Effector CD4-positive, alpha-beta T cell (primary cell): ENCODE data around the gene DOLPP1.
"Not testable (repeated sequence)": the region's sequence is repeated elsewhere in the genome, so short reads cannot be mapped to it uniquely, and the experiment has no call there.

Experiments used
- DNase-seq: peaks from one replicate; pipeline ENCODE4 v3.0.0-alpha.2; 2020
- total RNA-seq: gene quantifications from one replicate; lab custom pipeline; 2026; lab: John Stamatoyannopoulos, UW

Gene DOLPP1, protein sequence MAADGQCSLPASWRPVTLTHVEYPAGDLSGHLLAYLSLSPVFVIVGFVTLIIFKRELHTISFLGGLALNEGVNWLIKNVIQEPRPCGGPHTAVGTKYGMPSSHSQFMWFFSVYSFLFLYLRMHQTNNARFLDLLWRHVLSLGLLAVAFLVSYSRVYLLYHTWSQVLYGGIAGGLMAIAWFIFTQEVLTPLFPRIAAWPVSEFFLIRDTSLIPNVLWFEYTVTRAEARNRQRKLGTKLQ
- total RNA-seq, result 5.6 reads per million, percentile 22 among the genes with 10 or more reads in this experiment

DNA sequence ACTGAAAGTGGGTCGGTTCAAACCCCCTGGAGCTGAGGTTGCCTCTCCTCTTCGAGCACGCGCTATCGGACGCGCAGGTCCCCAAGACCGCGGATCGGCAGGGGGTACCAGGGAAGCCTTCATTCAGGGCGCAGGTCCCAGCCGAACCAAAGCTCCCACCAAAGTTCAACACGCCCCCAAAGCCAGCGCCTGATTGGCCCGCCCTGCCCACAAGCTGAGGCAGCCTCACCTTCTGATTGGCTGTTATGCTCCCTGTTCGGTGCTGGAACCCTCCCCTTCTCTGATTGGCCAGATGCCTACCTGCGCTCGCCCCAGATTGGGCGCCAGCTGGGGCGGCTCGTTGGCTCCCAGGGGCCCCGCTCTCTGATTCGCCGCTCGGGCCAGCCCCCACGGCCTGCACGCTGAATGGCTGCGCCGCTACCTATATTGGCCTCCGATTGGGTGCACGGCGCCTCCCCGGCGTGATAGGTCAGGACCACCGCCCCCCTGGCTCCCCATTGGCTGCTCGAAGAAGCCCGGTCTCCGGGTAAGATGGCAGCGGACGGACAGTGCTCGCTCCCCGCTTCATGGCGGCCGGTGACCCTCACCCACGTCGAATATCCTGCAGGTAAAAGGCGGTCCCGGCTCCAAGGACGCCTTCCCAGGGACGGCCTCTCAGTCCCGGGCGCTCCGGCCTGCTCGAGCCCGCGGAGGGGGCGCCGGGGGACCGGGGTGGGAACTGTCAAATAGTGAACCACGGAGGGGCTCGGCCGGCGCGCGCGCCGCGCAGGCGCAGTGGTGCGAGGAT, at the start of gene DOLPP1:
Gene DOLPP1, plus strand, starts transcription at position 511 of the 787 bp plus-strand sequence. Its CDS starts 21 bp downstream, at position 532.
- peak; percentile 98 for DNase-seq

DNA sequence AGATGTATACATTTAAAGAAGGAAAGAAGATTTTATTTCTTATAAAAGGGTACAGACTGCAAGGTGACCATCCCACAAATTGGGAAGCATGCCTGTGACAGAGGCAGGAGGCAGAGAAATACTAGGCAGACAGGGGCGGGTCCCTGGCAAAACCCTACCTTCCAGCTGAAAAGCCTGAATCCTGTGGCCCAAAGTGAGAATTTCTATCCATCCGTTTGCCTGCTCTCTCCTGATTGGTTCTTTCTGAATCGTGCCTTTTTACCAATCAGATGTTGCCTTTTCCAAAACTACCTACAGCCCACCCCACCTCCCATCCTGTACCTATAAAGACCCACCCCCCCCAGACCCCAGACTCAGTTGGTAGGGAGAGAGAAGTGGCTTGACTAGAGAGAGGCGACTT, 49.4 kb upstream of the DOLPP1 start:
- no peak for DNase-seq

DNA sequence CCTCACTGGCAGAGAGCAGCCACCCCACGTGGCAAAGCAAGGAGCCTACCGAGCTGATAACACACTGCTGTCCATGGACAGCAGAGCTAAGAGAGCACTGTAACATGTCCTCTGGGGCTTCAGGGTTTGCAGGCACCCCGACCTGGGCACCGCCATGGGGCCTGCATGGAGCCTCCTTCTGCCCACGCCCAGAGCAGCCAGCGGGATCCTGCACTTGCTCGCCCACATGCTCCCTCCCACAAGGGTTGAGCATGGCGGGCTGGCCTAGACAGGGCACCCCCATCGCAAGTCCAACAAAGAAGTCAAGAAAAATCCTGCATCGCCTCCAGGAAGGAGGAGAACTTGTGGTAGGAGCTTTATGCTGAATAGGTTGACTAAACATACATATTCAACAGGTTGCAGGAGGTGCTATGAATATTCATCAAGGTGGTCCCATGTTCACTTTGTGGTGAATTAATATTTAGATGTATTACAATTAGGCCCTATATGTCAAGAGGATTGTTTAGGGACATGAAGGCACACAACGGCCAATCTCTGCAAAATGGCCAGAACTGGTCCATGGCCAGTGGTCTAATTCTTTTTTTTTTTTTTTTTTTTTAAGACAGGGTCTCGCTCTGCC, 48.3 kb upstream of the DOLPP1 start:
- DNase-seq, result no peak

DNA sequence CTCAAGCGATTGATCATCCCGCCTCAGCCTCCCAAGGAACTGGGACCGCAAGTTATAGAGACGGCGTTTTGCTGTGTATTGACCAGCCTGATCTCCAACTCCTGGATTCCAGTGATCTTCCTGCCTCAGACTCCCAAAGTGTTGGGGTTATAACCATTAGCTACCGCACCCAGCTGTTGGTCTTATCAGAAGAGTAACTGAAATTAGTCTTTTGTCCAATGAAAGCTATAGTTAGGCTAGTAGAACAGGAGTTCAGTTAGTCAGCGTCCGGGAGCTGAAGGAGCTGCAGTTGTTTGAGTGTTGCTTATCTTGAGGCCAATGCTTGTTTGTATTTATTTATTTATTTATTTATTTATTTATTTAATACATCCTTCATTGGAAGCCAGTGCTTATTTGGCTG, 47.7 kb upstream of the DOLPP1 start:
- no peak for DNase-seq

DNA sequence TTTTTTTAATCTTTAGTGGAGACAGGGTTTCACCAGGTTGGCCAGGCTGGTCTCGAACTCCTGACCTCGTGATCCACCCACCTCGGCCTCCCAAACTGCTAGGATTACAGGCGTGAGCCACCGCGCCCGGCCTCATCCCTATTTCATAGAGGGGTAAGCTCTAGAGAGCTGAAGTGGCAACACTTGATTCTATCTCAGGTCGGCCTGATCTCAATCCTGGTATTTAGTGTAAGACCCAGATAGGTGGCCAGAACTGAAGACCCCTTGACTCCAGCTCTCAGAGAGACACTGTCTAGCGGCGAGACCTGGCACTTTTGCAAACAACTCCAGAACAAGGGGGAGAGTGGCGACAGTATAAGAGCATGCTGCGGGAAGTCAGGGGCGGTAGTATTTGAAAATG, 45.1 kb upstream of the DOLPP1 start:
- not testable (repeated sequence) for DNase-seq

DNA sequence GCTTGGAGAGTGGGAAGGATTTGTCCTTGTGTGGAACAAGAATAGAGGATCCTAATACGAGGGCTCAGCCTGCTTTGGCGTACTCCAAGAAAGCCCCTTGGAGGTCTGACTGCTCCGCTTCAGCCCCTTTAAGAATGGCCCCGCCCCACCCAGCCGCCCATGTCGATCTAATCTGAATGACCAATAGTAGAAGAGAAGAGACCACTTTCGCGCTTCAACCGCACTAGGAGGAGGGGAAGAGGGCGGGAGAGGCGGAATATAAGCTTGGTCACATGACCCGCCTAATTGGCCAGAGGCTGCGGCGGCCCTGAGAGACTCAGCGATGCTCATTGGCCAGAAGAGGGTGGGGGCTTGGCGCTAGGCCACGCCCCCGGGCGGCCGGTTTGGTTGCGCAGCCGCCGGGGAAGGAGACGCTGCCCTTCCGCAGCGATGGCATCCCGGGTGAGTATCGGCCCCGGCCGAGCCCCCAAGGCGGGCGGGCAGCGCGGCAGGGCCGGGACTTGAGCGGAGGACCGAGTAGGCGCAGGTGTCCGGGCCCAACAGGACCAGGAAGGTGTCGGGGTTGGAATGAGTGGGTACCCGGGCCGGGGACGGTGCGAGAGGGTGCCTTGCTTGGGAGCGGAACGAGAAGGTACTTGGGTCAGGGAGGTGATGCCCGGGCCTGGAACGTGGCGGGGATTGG, 44.5 kb upstream of the DOLPP1 start, which contains the start of gene MIGA2:
Gene MIGA2, plus strand, starts transcription at position 386 of the 682 bp plus-strand sequence. CDS start 3,969 bp downstream, outside the sequence.
- peak; percentile 89 for DNase-seq

DNA sequence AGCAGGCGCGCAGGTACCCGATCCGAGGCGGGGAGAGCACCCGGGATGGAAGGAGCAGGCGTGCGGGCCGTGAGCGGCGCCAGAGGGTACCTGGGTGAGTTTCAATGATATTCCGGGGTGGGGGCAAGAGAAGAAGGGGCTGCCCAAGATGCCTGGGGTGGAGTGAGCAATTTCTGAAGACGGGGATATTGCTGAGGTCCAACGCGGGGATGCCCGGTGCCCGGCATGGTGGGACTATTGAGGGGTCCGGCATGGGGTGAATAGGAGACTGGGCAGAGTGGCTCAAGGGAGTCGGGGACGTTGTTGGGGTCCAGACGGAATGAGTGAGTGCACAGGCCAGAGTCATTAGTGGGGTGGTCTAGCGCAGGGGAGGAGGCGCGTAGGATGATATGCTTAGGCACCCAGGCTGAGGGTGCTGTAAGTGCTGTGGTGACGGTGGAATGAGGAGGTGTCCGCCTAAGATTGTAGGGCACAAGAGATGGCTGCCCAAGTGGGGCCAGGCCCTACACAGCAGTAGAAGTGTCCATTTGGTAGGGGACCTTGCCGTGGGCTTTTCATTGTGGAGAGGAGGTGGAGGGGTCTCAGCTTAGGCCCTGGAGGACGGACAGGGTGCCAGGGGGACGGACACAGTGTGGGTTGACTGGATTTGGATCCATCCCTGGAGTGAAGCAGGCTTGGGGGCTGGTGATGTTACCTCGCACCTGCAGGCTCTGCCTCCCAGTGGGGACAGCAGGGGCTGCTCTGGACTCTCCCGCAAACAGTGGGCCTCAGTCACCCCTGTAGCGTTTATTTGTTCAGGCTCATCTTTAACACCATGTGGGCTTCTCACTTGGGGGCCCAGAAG, 43.8 kb upstream of the DOLPP1 start:
- DNase-seq, result no peak

DNA sequence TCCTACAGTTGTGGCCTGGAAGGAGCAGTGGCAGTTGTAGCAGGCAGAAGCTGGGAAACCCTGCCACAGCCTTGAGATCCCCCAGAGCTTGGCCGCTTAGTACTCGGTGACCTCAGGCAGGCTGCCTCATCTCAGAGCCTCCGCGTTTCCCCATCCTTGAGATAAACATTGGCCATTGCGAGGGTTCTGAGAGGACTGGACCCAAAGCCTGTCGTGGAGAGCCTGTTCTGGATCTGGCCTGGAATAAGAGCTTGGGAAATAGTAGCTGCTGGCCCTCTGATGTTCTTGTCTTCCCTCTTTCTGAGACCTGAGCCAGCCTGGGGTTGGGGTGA, 43.2 kb upstream of the DOLPP1 start:
- DNase-seq, result no peak

DNA sequence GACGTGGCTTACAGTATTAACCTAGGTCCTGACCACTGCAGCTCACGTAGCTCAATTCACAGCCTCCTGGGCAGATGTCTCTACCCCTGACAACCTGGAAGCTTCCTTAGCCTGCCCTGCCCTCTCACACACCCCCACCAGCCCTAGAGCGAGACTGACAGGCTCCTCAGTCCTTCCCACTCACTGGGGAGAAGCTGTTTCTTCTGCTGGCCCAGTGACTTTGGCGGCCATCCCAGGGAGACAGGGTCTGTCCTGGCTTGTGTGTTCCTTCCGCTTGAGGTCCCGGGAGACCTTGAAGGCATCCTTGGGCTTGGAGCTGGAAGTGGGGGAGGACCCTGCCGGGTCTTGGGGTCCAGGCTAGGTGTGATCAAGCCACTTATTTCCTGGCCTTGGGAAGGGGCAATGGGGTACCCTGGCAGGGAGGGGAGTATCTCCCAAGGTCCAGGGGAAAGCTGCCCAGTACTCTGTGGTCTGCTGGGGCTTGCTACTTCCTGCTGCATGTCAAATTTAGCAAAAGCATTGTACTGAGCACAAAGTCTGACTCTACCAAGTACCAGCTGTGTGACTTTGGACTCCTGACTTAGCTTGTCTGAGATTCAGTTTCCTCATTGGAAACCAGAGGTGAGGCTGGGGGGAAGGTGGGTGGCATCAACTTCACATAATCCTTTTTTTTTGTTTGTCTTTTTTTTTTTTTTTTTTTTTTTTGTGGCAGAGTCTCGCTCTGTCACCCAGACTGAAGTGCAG, 42.6 kb upstream of the DOLPP1 start:
- DNase-seq, result no peak

DNA sequence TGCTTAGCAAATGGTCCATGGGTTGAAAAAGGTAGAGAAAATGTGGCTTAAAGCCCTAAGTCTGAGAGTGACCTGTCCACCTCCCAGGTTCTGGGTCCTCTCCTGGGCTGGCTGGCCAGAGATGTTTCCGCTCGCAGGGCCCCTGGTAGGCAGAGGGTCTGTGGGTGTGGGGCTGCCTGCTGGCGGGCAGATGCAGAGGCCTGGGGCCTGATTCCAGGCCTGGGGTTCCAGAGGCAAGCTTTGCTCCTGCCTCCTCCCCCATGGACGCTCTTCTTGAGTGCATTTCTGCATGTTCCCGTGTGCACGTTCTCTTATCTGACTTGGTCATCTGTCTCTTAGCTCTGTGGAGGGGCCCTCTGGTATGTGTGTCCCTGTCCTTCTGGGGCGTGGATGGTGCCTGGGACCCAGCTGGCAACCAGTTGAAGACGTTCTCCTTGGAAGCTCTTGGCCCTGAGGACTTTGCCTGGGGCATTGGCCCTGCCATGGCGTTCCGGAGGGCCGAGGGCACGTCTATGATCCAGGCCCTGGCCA, 40.7 kb upstream of the DOLPP1 start:
- DNase-seq, result no peak

DNA sequence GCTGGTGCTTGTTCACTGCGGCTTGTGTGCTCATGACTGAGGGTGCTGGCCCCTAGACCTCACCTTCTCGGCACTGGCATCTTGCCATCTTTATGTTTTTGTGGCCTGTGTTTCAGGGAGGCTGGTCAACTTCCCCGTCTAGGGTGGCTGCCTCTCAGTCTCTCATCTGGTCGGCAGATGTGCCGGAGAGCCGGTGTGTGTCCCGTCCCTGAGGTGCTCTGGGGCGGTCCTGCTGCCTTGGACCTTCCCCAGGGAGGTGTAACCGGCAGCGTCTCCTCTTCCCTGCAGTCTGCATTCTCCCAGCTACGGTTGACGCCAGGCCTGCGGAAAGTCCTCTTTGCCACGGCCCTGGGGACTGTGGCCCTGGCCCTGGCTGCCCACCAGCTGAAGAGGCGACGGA, 38.9 kb upstream of the DOLPP1 start:
- no peak for DNase-seq

DNA sequence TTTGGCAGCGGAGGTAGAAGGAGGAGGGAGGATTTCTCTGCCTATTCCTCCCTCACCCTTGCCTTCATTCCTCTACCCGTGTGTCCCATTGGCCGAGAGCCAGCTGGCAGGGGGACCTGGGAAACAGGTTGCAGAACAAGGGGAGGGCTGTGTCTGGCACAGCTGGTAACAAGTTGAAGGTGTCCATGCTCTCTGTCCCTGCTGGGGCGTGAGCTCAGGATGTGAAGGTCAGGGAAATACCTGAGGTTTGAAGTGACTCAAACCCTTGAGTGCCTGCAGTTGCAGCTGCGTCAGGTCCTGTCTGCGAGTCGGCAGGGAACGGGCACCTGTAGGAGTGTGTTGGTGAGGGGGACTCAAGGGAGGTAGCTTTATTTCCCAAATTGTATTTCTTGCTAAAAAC, 28.3 kb upstream of the DOLPP1 start:
- no peak for DNase-seq

DNA sequence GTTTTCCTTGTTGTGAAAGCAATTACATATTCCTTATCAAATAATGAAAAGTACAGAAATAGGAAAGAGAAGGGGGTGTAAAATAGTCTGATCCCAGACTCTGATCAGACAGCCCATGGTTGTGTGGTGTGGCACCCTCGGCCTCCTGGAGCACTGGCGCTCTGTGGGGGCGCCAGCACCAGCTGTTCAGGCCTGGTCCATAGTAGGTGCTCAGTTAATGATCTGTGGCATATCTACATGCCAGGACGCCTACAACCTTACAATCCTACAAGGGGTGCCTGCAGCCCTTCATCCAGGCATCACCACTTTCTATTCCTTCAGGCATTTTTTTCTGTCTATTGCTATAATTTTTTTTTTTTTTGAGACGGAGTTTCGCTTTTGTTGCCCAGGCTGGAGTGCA, 27.9 kb upstream of the DOLPP1 start:
- no peak for DNase-seq

DNA sequence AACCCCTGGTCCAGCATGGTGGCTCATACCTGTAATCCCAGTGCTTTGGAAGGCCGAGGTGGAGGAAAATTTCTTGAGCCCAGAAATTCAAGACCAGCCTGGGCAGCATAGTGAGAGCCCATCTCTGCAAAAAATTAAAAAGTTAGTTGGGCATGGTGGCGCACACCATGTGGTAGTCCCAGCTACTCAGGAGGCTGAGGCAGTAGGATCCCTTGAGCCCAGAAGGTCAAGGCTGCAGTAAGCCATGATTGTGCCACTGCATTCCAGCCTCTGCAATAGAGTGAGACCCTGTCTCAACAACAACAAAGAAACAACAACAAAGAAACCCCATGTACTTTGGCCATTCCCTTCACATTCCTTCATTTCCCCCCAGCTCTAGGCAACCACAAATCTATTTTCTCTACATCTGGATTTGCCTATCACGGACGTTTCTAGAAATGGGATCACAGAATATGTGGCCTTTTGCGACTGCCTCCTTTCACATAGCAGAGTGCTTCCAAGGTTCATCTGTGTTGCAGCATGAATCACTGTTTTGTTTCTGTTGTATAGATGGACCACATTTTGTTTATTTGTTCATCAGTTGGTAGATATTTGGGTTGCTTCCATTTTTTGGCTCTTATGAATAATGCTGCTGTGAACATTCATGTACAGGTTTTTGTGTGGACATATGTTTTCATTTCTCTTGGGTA, 26.6 kb upstream of the DOLPP1 start:
- no peak for DNase-seq

DNA sequence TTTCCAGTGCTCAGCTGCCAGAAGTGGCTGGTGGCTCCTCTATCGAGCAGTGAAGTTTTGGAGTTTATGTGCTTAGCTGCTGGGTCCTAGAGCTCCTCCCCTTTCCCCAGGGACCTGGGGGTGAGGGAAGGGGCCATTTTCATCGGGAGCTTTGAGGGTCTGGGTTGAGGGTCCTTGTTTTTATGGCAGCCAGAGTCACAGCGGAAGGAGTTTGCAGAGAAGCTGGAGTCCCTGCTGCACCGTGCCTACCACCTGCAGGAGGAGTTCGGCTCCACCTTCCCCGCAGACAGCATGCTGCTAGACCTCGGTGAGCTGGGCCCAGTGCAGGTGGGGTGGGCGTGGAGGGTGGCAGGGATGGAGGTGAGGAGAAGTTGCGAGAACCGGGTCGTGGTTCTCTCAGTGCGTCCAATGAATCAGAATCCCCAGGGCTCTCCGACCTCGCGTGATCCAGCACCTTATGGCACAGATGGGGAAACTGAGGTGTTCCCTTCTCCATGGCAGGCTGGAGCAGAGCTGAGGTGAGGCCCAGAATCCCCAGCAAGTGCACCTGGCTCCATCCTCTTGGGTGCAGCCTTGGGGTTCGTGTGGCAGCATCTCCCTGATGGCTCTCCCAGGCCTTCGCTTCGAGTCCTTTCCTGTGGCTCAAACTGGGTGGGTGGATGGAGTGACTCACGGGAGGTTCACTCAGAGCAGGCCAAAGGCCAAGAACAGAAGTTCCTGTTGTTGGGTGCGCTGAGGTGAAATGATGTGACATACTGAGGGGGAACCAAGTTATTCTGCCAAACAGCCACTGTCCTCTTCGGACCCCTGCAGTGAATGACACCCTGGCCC, 21.7 kb upstream of the DOLPP1 start:
- DNase-seq, result no peak

DNA sequence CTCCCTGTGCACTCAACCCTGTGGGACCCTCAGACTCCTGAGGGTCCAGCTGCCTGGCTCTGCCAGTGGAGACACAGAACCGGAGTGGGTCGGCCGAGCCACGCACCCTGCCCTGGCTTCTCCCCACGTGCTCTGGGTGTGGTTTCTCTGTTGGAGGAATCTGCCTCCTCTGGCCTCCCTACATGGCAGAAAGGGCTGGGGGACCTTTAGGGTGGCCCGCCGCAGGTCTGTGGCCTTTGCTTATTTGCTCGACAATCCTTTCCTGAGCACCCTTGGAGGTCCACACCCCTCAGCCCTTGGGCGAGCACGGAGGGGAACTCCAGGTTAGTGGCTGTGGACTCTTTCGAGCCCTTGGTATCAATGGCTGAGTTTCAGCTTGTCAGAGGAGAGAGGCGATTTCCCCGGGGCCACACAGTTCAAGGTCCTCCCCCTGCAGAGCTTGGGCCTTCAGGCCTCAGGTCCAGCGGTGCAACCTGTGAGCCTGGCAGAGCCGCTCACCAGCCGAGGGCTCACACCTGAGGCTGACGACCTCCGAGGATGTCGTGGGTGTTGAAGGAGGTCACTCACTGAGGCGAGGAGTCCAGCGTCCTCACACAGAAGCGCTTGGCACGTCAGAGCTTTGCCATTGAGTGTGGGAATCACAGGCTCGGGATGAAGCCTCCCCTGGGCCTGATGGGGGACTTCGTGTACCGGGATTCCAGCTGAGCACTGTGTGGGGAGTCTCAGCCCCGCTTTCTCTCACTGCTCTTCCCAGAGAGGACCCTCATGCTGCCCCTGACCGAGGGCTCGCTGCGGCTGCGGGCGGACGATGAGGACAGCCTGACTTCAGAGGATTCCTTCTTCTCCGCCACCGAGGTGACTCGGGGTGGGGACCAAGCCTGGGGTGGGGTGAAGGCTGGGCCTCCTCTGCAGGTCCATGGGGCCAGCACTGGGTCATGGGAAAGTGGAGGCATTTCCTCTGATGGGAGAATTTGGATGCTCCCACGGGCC, 20.8 kb upstream of the DOLPP1 start:
- DNase-seq, result no peak

DNA sequence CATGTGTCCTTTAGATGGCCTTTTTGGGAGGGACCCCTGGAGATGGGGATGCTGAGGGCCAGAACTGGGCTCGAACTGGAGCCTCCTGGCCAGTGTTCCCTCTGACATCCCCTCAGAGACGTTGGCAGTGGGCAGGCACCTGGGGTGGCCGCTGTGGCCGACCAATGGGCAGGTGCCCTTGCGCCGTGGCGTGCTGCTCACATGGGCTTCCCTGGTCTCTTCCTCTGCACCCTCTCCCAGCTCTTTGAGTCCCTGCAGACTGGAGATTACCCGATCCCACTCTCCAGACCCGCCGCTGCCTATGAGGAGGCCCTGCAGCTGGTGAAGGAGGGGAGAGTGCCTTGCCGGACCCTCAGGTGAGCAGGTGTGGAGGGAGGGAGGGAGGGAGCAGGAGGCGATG, 19.9 kb upstream of the DOLPP1 start:
- no peak for DNase-seq

DNA sequence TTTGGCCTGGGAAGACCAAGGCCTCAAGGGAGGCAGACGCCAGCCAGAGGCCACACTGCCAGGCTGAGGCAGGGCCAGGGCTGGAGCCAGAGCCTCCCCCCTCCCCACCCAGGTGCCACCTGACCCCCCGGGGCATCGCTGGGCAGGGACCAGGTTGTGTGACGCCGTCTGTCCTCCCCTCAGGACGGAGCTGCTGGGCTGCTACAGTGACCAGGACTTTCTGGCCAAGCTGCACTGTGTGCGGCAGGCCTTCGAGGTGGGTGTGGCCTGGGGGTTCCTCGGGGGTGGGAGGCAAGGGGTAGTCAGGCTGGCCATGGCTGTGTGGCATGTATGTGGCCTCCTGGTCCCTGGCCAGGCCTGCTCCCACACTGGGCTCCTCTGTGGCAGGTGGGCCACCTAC, 17.9 kb upstream of the DOLPP1 start:
- DNase-seq, result no peak
